Testis (tissue), 3 donors: ENCODE data around the gene BLACAT1. TPM values are rescaled to one million over a fixed set of nuclear protein-coding genes. Genes with fewer than 3 reads are reported as not detected.
A peak's percentile ranks its signal among the peaks of the same experiment; 100 is the strongest.

Source experiments
- DNase-seq: peaks from one replicate; pipeline ENCODE4 v3.0.0-alpha.2; 2019
- H3K27ac ChIP-seq, 2 donors: fragments of 200-600 bp; sonication (generic); one replicate each; pipeline ENCODE4 v1.5.1; 2019
- H3K27me3 ChIP-seq: fragments of 200-600 bp; sonication (generic); one replicate; pipeline ENCODE4 v1.5.1; 2019
- H3K36me3 ChIP-seq: fragments of 200-600 bp; sonication (generic); one replicate; pipeline ENCODE4 v1.5.1; 2017; ENCODE audit warnings: low read depth; ENCODE audit errors: missing control alignments
- H3K4me1 ChIP-seq: fragments of 200-600 bp; sonication (generic); one replicate; pipeline ENCODE4 v1.5.1; 2019
- H3K4me3 ChIP-seq, 2 donors: fragments of 200-600 bp; sonication (generic); one replicate each; pipeline ENCODE4 v1.5.1; 2017 to 2019
- H3K9me3 ChIP-seq: fragments of 200-600 bp; sonication (generic); one replicate; pipeline ENCODE4 v1.5.1; 2017
- CTCF ChIP-seq, 3 experiments: fragments of 450-650 bp in 2 of 3; fragments of 200-600 bp in 1 of 3; sonication (generic) in 1 of 3; IDR thresholded peaks; one replicate each; pipeline ENCODE4 v1.5.1; 2016 to 2019; ENCODE audit warnings: antibody characterized with exemption in 3 of 3, mild to moderate bottlenecking in 2 of 3, moderate library complexity in 1 of 3
- POLR2A ChIP-seq: fragments of 450-650 bp; IDR thresholded peaks from one replicate; pipeline ENCODE4 v1.6.1; 2017; ENCODE audit warnings: antibody characterized with exemption, mild to moderate bottlenecking, moderate library complexity
- WGBS, 2 donors: methylation state at CpG; one replicate each; pipeline ENCODE4 v1.1.5; 2018; 5-methylcytosine and 5-hydroxymethylcytosine counted together
- intact Hi-C: fragments of 100-400 bp; cut with DNase I; formaldehyde crosslinking; loops from one replicate; pipeline ENCODE4 v1.15.1; 2023; ENCODE audit warnings: low total_unique reads
- polyA plus RNA-seq: library from polyadenylated mRNA; stranded (reverse); fragments of 350-450 nt; fragmentation: Illumina TruSeq; extraction: RNeasy Lipid Tissue Mini Kit (QIAGEN cat#74804); gene quantifications from one replicate; pipeline ENCODE4 v1.2.3, GENCODE V29; 2014; ENCODE audit warnings: low read depth, low replicate concordance; ENCODE audit not compliant: insufficient read depth
- total RNA-seq, 2 donors: library from RNA; depleted of rRNA; stranded (reverse); fragments of >200 nt; gene quantifications; one replicate each; pipeline ENCODE4 v1.2.3, GENCODE V29; 2016

The BLACAT1 gene
- total and polyA plus RNA-seq, 3 donors from 2014 or later, result 5.9 to 15.5 (median 14.4) TPM

GRCh38 chr1:205438213-205439158 lies 17.4 kb downstream of the BLACAT1 start:
- peak; percentile 91 for DNase-seq
- Histone ChIP-seq H3K4me3 (no peak overlapping the region), H3K27ac (peak overlapping the region; percentile 18 to 60), H3K36me3 (no peaks in the 10 kb centered on the region), H3K9me3 (no peaks in the 10 kb centered on the region), H3K27me3 (no peaks in the 10 kb centered on the region), H3K4me1 (peaks cover 52% of the 10 kb centered on the region)
- WGBS, 2 donors, result 46 to 47% methylated on average over 13 of the region's 13 CpGs
- intact Hi-C loops, result loop anchor here (10.0 kb wide), 1 partner anchor 84 kb away; the partner anchor contains the start of gene KLHDC8A
- peak; percentile 58 to 75 (median 68) for TF ChIP-seq CTCF (IDR thresholded peaks at IDR 0.05)
- no peak for TF ChIP-seq POLR2A

DNA sequence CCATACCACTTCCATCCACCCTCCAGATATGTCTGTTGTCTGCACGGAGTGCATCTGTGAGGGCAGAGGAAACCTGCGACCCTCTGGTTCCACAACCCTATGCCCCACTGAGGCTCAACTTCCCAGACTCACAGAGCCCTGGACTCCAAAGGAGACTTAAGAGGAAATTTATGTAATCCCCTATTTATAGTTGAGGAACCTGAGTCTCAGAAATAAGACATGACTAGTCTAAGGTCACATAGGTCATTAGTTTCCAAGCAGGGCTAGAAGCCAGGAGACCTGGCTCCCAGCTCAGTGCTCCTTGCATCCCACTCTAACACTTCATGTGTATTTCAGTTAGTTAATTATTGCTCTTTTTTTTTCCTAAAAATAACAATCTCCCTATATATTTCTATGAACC lies 18.3 kb downstream of the BLACAT1 start:
- Histone ChIP-seq H3K9me3 (no peaks in the 10 kb centered on the region), H3K27me3 (no peaks in the 10 kb centered on the region), H3K4me1 (peaks cover 52% of the 10 kb centered on the region), H3K36me3 (no peaks in the 10 kb centered on the region), H3K27ac (no peak overlapping the region), H3K4me3 (no peak overlapping the region)
- TF ChIP-seq POLR2A, result no peak
- TF ChIP-seq CTCF (IDR thresholded peaks at IDR 0.05), result no peak
- 88 to 92% methylated on average over 2 of the region's 2 CpGs for WGBS, 2 donors
- no peak for DNase-seq
- intact Hi-C loops, result loop anchor here (10.0 kb wide), 1 partner anchor 83 kb away; the partner anchor contains the start of gene KLHDC8A

DNA sequence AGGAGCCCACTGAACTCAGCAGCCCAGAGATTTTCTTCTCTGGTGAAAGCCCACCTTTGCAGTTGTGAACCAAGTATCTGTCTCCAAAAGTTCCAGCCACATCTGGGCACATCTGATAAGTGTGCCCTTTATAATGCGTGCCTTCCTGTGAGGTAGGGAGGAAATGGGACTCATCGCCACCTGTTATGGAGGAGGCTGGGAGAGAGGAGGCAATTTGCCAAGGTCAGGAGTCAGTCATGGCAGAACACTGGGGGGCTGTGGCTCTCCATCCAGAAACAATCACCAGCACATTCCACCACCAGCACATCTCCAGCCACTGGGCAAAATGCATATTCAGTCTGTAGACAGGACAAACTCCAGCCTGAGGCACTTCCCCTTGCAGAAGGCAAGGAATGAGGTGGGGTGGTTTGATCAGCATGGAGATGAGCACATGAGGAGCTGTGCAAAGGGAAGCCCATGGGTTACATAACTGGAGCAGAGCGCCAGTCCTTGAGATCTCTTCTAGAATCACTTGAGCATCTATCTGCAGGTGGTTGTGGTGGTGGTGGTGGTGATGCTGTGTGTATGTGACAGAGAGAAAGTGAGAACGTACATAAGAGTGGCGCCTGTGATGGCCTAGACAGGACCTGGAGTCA lies 19.0 kb downstream of the BLACAT1 start:
- Histone ChIP-seq H3K27me3 (no peaks in the 10 kb centered on the region), H3K27ac (no peak overlapping the region), H3K36me3 (no peaks in the 10 kb centered on the region), H3K4me3 (no peak overlapping the region), H3K9me3 (no peaks in the 10 kb centered on the region), H3K4me1 (peaks cover 49% of the 10 kb centered on the region)
- intact Hi-C loops, result loop anchor here (10.0 kb wide), 1 partner anchor 82 kb away; the partner anchor contains the start of gene KLHDC8A
- 77 to 80% methylated on average over 4 to 5 of the region's 5 CpGs for WGBS, 2 donors
- DNase-seq, result no peak
- TF ChIP-seq POLR2A (no peak), CTCF (IDR thresholded peaks at IDR 0.05) (no peak)

DNA sequence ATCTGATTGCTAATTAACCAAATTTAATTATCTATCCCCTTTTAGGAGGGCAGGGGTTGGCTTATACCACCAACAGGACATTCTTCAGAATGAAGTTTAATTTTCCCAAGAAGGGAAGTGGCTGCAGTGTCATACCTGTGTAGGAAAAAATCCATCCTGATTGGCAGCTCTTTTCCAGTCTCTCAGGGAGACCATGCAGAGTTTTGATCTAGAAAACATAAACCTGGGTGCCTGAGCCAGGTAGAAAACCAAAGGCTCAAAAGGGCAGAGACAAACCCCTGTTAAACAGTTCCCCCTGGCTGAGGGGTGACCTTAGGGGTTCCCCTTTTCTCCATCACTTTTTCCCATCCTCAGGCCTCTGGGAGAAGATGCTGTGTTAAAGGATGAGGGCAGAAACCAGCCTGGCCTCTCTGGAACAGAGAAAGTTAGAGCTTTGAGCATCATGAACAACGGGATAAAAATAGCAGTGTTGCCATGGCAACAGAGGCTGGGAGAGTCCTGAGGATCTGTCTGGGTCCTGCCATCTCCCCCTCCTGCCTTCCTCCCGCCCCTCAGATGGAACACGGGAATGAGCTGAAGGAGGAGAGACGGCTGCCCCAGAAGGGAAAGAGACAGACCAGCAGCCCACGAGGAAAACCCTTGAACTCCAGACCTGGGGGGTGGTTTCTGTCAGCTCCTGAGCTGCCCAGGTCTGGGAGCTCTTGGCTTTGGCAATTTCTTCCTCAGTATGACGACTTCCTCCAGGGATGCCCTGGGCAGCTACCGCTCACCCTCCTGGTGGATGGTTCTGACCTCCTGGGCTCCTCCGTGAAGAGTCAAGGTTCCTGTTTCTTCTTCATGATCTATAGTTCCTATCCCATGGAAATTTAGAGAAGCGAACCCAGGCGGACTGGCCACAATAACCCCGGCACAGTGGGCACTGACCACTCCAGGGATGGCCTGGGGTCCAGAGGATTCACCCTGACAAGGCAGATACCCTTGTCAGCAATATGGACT lies 20.0 kb downstream of the BLACAT1 start:
- intact Hi-C loops, result loop anchor here (10.0 kb wide), 1 partner anchor 81 kb away; the partner anchor contains the start of gene KLHDC8A
- Histone ChIP-seq H3K27me3 (no peaks in the 10 kb centered on the region), H3K4me1 (peaks cover 44% of the 10 kb centered on the region), H3K4me3 (no peak overlapping the region), H3K27ac (no peak overlapping the region), H3K36me3 (no peaks in the 10 kb centered on the region), H3K9me3 (no peaks in the 10 kb centered on the region)
- TF ChIP-seq POLR2A (no peak), CTCF (IDR thresholded peaks at IDR 0.05) (no peak)
- DNase-seq, result peak; percentile 35
- 61 to 63% methylated on average over 10 to 11 of the region's 11 CpGs for WGBS, 2 donors
